Endometrial microvascular endothelial cells (primary cell): ENCODE data around the gene ACTR1B. TPM values are rescaled to one million over a fixed set of nuclear protein-coding genes. Genes with fewer than 3 reads are reported as not detected.

Experiments
- in situ Hi-C: cut with HindIII; loops from 2 replicates; pipeline ENCODE4 v1.10.0; 2017; ENCODE audit warnings: low sequenced_read_pairs, low pct_unique_long_range_greater_than_20kb; ENCODE audit errors: inconsistent ontology term
- total RNA-seq: library from RNA; depleted of rRNA; stranded (reverse); fragments of >200 nt; gene quantifications from one replicate; pipeline ENCODE4 v1.2.3, GENCODE V29; 2015; ENCODE audit errors: inconsistent ontology term

The ACTR1B gene
- total RNA-seq, 1 donor from 2014 or later = 66.4 TPM

- in situ Hi-C loops = no loop called here
These were observed 1.9 kb downstream of the ACTR1B start for GRCh38 chr2:97661927-97662326.

GRCh38 chr2:97660775-97661389 is 3.0 kb downstream of the ACTR1B start:
- in situ Hi-C loops = no loop called here

- in situ Hi-C loops = no loop called here
These were observed 3.6 kb downstream of the ACTR1B start for GRCh38 chr2:97660044-97660774.

- in situ Hi-C loops = no loop called here
These were observed 4.4 kb downstream of the ACTR1B start for GRCh38 chr2:97659256-97660043.

- in situ Hi-C loops = no loop called here
These were observed 5.1 kb downstream of the ACTR1B start for GRCh38 chr2:97658691-97659157.

- in situ Hi-C loops = no loop called here
These were observed 5.7 kb downstream of the ACTR1B start for GRCh38 chr2:97657986-97658690.

- in situ Hi-C loops = no loop called here
These were observed 6.8 kb downstream of the ACTR1B start for GRCh38 chr2:97656905-97657587.

- in situ Hi-C loops = no loop called here
These were observed 7.6 kb downstream of the ACTR1B start for GRCh38 chr2:97656129-97656755.

- in situ Hi-C loops = no loop called here
These were observed 9.1 kb downstream of the ACTR1B start for GRCh38 chr2:97654791-97655190.

- in situ Hi-C loops = no loop called here
These were observed 9.5 kb downstream of the ACTR1B start for GRCh38 chr2:97654309-97654708.

GRCh38 chr2:97653874-97654273 is 10.0 kb downstream of the ACTR1B start:
- in situ Hi-C loops = no loop called here

- in situ Hi-C loops = no loop called here
These were observed 10.4 kb downstream of the ACTR1B start for GRCh38 chr2:97653473-97653872.

- in situ Hi-C loops = no loop called here
These were observed 12.7 kb downstream of the ACTR1B start for GRCh38 chr2:97651114-97651513.

GRCh38 chr2:97646977-97647376 is 16.9 kb downstream of the ACTR1B start:
- in situ Hi-C loops = no loop called here

- in situ Hi-C loops = no loop called here
These were observed 17.9 kb downstream of the ACTR1B start, which contains the start of gene COX5B for GRCh38 chr2:97645695-97646629. Gene COX5B (plus strand): TSS chr2:97646062. CDS start chr2:97646087, 25 bp downstream.

- in situ Hi-C loops = no loop called here
These were observed 18.6 kb downstream of the ACTR1B start for GRCh38 chr2:97645112-97645694.
